NCI-H1092 treated with DMSO at 0.1 percent for 48 hours (cell line): Measurements from ENCODE around the gene LRP5.

Experiments
- DNase-seq: peaks from one replicate; lab custom pipeline; 2025; lab: John Stamatoyannopoulos, UW

Gene LRP5

GRCh38 chr11:68371171-68372041 is 59.0 kb downstream of the LRP5 start:
- DNase-seq = no peak

- DNase-seq = no peak
These were observed 59.7 kb downstream of the LRP5 start for GRCh38 chr11:68372114-68372513.

GRCh38 chr11:68372625-68373024 is 60.2 kb downstream of the LRP5 start:
- no peak for DNase-seq

GRCh38 chr11:68373189-68373814 is 60.9 kb downstream of the LRP5 start:
- DNase-seq = no peak

GRCh38 chr11:68373815-68374501 is 61.6 kb downstream of the LRP5 start:
- DNase-seq = peak; percentile 36

GRCh38 chr11:68374531-68374930 is 62.1 kb downstream of the LRP5 start:
- no peak for DNase-seq

- DNase-seq = no peak
These were observed 62.9 kb downstream of the LRP5 start for GRCh38 chr11:68375337-68375736.

- no peak for DNase-seq
These were observed 63.4 kb downstream of the LRP5 start for GRCh38 chr11:68375766-68376165.

- DNase-seq = no peak
These were observed 65.0 kb downstream of the LRP5 start for GRCh38 chr11:68377389-68377795.

- no peak for DNase-seq
These were observed 66.8 kb downstream of the LRP5 start for GRCh38 chr11:68379206-68379605.

- no peak for DNase-seq
These were observed 68.6 kb downstream of the LRP5 start for GRCh38 chr11:68380786-68381622.

GRCh38 chr11:68381716-68382115 is 69.3 kb downstream of the LRP5 start:
- DNase-seq = no peak

GRCh38 chr11:68382358-68382998 is 70.1 kb downstream of the LRP5 start:
- no peak for DNase-seq

GRCh38 chr11:68383976-68384501 is 71.6 kb downstream of the LRP5 start:
- DNase-seq = peak; percentile 48

GRCh38 chr11:68384530-68385081 is 72.2 kb downstream of the LRP5 start:
- no peak for DNase-seq

GRCh38 chr11:68385128-68385527 is 72.7 kb downstream of the LRP5 start:
- DNase-seq = no peak

GRCh38 chr11:68386331-68386978 is 74.1 kb downstream of the LRP5 start:
- no peak for DNase-seq

- no peak for DNase-seq
These were observed 75.4 kb downstream of the LRP5 start for GRCh38 chr11:68387840-68388239.

- no peak for DNase-seq
These were observed 76.3 kb downstream of the LRP5 start for GRCh38 chr11:68388595-68389198.

- no peak for DNase-seq
These were observed 77.9 kb downstream of the LRP5 start for GRCh38 chr11:68390315-68390714.
